ENCODE measurements around the gene INIP.

DNA sequence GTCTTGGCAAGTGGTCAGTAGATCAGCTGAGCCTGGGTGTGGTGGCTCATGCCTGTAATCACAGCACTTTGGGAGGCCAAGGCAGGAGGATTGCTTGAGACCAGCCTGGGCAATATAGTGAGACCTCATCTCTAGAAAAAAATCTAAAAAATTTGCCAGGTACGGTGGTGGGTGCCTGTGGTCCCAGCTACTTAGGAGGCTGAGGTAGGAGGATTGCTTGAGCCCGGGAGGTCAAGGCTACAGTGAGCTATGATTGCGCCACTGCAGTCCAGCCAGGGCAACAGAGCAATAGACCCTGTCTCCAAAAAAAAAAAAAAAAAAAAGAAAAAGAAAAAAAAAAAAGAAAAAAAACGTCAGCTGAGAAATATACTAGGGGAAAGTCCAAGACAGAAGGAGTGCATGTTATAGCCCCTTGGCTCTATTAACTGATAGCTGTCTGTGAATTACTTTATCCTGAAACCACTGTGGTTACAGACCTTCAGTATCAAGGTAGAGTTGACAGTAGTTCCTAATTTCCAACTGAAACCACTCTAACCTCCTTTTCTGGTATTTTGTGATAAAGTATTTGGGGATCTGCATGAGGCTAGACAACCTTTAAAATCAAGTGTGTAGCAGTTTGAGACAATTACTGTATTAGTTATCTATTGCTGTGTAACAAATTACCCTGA lies 2.3 kb upstream of the INIP start:
- no peak for TF ChIP-seq YY1 (IDR thresholded peaks at IDR 0.05; ENCODE audit: low read depth)
- TF ChIP-seq, protein P1, sequence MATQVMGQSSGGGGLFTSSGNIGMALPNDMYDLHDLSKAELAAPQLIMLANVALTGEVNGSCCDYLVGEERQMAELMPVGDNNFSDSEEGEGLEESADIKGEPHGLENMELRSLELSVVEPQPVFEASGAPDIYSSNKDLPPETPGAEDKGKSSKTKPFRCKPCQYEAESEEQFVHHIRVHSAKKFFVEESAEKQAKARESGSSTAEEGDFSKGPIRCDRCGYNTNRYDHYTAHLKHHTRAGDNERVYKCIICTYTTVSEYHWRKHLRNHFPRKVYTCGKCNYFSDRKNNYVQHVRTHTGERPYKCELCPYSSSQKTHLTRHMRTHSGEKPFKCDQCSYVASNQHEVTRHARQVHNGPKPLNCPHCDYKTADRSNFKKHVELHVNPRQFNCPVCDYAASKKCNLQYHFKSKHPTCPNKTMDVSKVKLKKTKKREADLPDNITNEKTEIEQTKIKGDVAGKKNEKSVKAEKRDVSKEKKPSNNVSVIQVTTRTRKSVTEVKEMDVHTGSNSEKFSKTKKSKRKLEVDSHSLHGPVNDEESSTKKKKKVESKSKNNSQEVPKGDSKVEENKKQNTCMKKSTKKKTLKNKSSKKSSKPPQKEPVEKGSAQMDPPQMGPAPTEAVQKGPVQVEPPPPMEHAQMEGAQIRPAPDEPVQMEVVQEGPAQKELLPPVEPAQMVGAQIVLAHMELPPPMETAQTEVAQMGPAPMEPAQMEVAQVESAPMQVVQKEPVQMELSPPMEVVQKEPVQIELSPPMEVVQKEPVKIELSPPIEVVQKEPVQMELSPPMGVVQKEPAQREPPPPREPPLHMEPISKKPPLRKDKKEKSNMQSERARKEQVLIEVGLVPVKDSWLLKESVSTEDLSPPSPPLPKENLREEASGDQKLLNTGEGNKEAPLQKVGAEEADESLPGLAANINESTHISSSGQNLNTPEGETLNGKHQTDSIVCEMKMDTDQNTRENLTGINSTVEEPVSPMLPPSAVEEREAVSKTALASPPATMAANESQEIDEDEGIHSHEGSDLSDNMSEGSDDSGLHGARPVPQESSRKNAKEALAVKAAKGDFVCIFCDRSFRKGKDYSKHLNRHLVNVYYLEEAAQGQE (IDR thresholded peaks at IDR 0.05; ENCODE audit: low read depth) = no peak
- TF ChIP-seq, protein P2, sequence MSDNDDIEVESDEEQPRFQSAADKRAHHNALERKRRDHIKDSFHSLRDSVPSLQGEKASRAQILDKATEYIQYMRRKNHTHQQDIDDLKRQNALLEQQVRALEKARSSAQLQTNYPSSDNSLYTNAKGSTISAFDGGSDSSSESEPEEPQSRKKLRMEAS (IDR thresholded peaks at IDR 0.05) = no peak
- TF ChIP-seq EP300 (IDR thresholded peaks at IDR 0.05; ENCODE audit: borderline replicate concordance) = no peak
- TF ChIP-seq TEAD4 (IDR thresholded peaks at IDR 0.05) = no peak
- no peak for TF ChIP-seq RAD21 (IDR thresholded peaks at IDR 0.05; ENCODE audit: low read depth)
- no peak for TF ChIP-seq TCF12 (IDR thresholded peaks at IDR 0.05; ENCODE audit: low read depth)
- TF ChIP-seq TAF1 (IDR thresholded peaks at IDR 0.05; ENCODE audit: low read depth) = no peak
- TF ChIP-seq EGR1 (IDR thresholded peaks at IDR 0.05) = no peak
- no peak for TF ChIP-seq FOXM1 (IDR thresholded peaks at IDR 0.05; ENCODE audit: borderline replicate concordance, low read depth)

Data from Ishikawa (cell line).